Measurements from ENCODE around the gene CCDC183.
"Not testable (repeated sequence)": the region's sequence is repeated elsewhere in the genome, so short reads cannot be mapped to it uniquely, and the experiment has no call there.

Gene CCDC183

GRCh38 chr9:136825295-136826187 is 29.4 kb downstream of the CCDC183 start:
- DNase-seq (ENCODE audit: low read depth) = no peak

- no peak for DNase-seq (ENCODE audit: low read depth)
Observed at GRCh38 chr9:136826188-136826541, 30.0 kb downstream of the CCDC183 start.

- DNase-seq (ENCODE audit: low read depth) = no peak
Observed at GRCh38 chr9:136826703-136827582, 30.8 kb downstream of the CCDC183 start.

- no peak for DNase-seq (ENCODE audit: low read depth)
Observed at GRCh38 chr9:136827794-136828473, 31.8 kb downstream of the CCDC183 start.

- DNase-seq (ENCODE audit: low read depth) = no peak
Observed at GRCh38 chr9:136828474-136829140, 32.5 kb downstream of the CCDC183 start.

- no peak for DNase-seq (ENCODE audit: low read depth)
Observed at GRCh38 chr9:136829412-136829811, 33.3 kb downstream of the CCDC183 start.

GRCh38 chr9:136829981-136830885 is 34.1 kb downstream of the CCDC183 start:
- DNase-seq (ENCODE audit: low read depth) = no peak

- DNase-seq (ENCODE audit: low read depth) = no peak
Observed at GRCh38 chr9:136831002-136831719, 35.0 kb downstream of the CCDC183 start.

- DNase-seq (ENCODE audit: low read depth) = no peak
Observed at GRCh38 chr9:136831720-136832104, 35.6 kb downstream of the CCDC183 start.

- DNase-seq (ENCODE audit: low read depth) = no peak
Observed at GRCh38 chr9:136832581-136832980, 36.4 kb downstream of the CCDC183 start.

- not testable (repeated sequence) for DNase-seq (ENCODE audit: low read depth)
Observed at GRCh38 chr9:136833381-136834048, 37.4 kb downstream of the CCDC183 start.

- no peak for DNase-seq (ENCODE audit: low read depth)
Observed at GRCh38 chr9:136835162-136835931, 39.2 kb downstream of the CCDC183 start.

- DNase-seq (ENCODE audit: low read depth) = no peak
Observed at GRCh38 chr9:136835932-136836904, 40.1 kb downstream of the CCDC183 start.

GRCh38 chr9:136837146-136837855 is 41.2 kb downstream of the CCDC183 start:
- no peak for DNase-seq (ENCODE audit: low read depth)

- DNase-seq (ENCODE audit: low read depth) = not testable (repeated sequence)
Observed at GRCh38 chr9:136837856-136838277, 41.7 kb downstream of the CCDC183 start.

GRCh38 chr9:136838314-136839228 is 42.4 kb downstream of the CCDC183 start:
- DNase-seq (ENCODE audit: low read depth) = no peak

Data from CMK (cell line).